Testis (tissue), 2 donors: ENCODE measurements around the gene NRP1.

Experiments used
- POLR2A ChIP-seq: fragments of 450-650 bp; IDR thresholded peaks from one replicate; pipeline ENCODE4 v1.6.1; 2017; ENCODE audit warnings: antibody characterized with exemption, mild to moderate bottlenecking, moderate library complexity
- TF ChIP-seq, protein P1 (sequence below), 3 experiments: fragments of 450-650 bp in 2 of 3; fragments of 200-600 bp in 1 of 3; sonication (generic) in 1 of 3; IDR thresholded peaks; one replicate each; pipeline ENCODE4 v1.5.1; 2016 to 2019; ENCODE audit warnings: antibody characterized with exemption in 3 of 3, mild to moderate bottlenecking in 2 of 3, moderate library complexity in 1 of 3

- no peak for TF ChIP-seq POLR2A
- TF ChIP-seq, protein P1, sequence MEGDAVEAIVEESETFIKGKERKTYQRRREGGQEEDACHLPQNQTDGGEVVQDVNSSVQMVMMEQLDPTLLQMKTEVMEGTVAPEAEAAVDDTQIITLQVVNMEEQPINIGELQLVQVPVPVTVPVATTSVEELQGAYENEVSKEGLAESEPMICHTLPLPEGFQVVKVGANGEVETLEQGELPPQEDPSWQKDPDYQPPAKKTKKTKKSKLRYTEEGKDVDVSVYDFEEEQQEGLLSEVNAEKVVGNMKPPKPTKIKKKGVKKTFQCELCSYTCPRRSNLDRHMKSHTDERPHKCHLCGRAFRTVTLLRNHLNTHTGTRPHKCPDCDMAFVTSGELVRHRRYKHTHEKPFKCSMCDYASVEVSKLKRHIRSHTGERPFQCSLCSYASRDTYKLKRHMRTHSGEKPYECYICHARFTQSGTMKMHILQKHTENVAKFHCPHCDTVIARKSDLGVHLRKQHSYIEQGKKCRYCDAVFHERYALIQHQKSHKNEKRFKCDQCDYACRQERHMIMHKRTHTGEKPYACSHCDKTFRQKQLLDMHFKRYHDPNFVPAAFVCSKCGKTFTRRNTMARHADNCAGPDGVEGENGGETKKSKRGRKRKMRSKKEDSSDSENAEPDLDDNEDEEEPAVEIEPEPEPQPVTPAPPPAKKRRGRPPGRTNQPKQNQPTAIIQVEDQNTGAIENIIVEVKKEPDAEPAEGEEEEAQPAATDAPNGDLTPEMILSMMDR (IDR thresholded peaks at IDR 0.05) = no peak
Observed at GRCh38 chr10:33349268-33349667, 14.8 kb upstream of the NRP1 start.
